CD1c-positive myeloid dendritic cell (primary cell): ENCODE results near the gene GJB3.
A peak's percentile ranks its signal among the peaks of the same experiment; 100 is the strongest.
"Not testable (repeated sequence)": the region's sequence is repeated elsewhere in the genome, so short reads cannot be mapped to it uniquely, and the experiment has no call there.

Source experiments
- DNase-seq: peaks from one replicate; pipeline ENCODE4 v3.0.0-alpha.2; 2016; ENCODE audit errors: extremely low spot score

GJB3 gene

GRCh38 chr1:34761176-34761761, 19.7 kb upstream of the GJB3 start:
- DNase-seq: no peak

GRCh38 chr1:34761776-34762307, 19.2 kb upstream of the GJB3 start:
- no peak for DNase-seq

- no peak for DNase-seq
Observed at GRCh38 chr1:34762474-34763141, 18.4 kb upstream of the GJB3 start.

GRCh38 chr1:34763142-34763781, 17.8 kb upstream of the GJB3 start:
- DNase-seq: no peak

- no peak for DNase-seq
Observed at GRCh38 chr1:34768856-34769255, 12.2 kb upstream of the GJB3 start.

- peak; percentile 29 for DNase-seq
Observed at GRCh38 chr1:34770891-34771504, 10.0 kb upstream of the GJB3 start.

- no peak for DNase-seq
Observed at GRCh38 chr1:34771573-34772371, 9.2 kb upstream of the GJB3 start.

GRCh38 chr1:34773114-34773513, 7.9 kb upstream of the GJB3 start:
- not testable (repeated sequence) for DNase-seq

- DNase-seq: no peak
Observed at GRCh38 chr1:34774957-34775356, 6.1 kb upstream of the GJB3 start.

GRCh38 chr1:34776911-34777310, 4.1 kb upstream of the GJB3 start:
- no peak for DNase-seq

- no peak for DNase-seq
Observed at GRCh38 chr1:34777519-34778321, 3.3 kb upstream of the GJB3 start.

GRCh38 chr1:34778381-34778780, 2.6 kb upstream of the GJB3 start:
- no peak for DNase-seq

GRCh38 chr1:34779005-34779404, 2.0 kb upstream of the GJB3 start:
- no peak for DNase-seq

GRCh38 chr1:34779526-34779925, 1.5 kb upstream of the GJB3 start:
- DNase-seq: no peak

- DNase-seq: no peak
Observed at GRCh38 chr1:34779962-34780361, 1.1 kb upstream of the GJB3 start.

GRCh38 chr1:34780528-34780927, 486 bp upstream of the GJB3 start:
- DNase-seq: no peak

GRCh38 chr1:34781844-34782391, 904 bp downstream of the GJB3 start:
- no peak for DNase-seq

GRCh38 chr1:34784751-34785221, 3.8 kb downstream of the GJB3 start:
- DNase-seq: no peak

- DNase-seq: no peak
Observed at GRCh38 chr1:34785231-34785874, 4.3 kb downstream of the GJB3 start.

GRCh38 chr1:34785875-34786470, 5.0 kb downstream of the GJB3 start:
- DNase-seq: no peak
